Sigmoid colon (tissue), 4 donors: ENCODE measurements around the gene UVRAG.

Experiments used
- CTCF ChIP-seq, 4 experiments: fragments of 450-650 bp in 3 of 4; fragments of 200-600 bp in 1 of 4; IDR thresholded peaks; one replicate each; pipeline ENCODE4 v1.5.1; 2016 to 2019; ENCODE audit warnings: antibody characterized with exemption in 4 of 4, mild to moderate bottlenecking in 3 of 4, moderate library complexity in 2 of 4
- EP300 ChIP-seq, 4 donors: sonication (generic); formaldehyde crosslinking; IDR thresholded peaks; one replicate each; pipeline ENCODE4 v1.6.1; 2017; ENCODE audit warnings: antibody characterized with exemption in 4 of 4

GRCh38 chr11:75902631-75903030 is 87.6 kb downstream of the UVRAG start:
- TF ChIP-seq EP300 (IDR thresholded peaks at IDR 0.05) (no peak), CTCF (IDR thresholded peaks at IDR 0.05) (no peak)
